K562 (cell line): Measurements from ENCODE around the gene EPB41L4B. TPM values are rescaled to one million over a fixed set of nuclear protein-coding genes. Genes with fewer than 3 reads are reported as not detected.

Experiments used
- ATAC-seq: fragments of 200-7000 bp; cut with Tn5 transposase; 3 replicates; pipeline ENCODE4 v1.9.1; 2020; ENCODE audit warnings: moderate library complexity
- BruUV-seq: library from RNA; stranded (reverse); fragments of 400-500 nt; replicated peaks from 2 replicates; lab custom pipeline; 2021; lab: Mats Ljungman, UMichigan
- CTCF ChIA-PET: fragments of 300-600 bp; formaldehyde crosslinking; extraction: SDS; loops from one replicate; lab custom pipeline; 2021; ENCODE audit warnings: low intra/inter-chr PET ratio; lab: Yijun Ruan, JAX
- POLR2A ChIA-PET: fragments of 300-600, 350-650 bp; sonication (Branson Sonifier 250); formaldehyde crosslinking; extraction: SDS; loops from one replicate; lab custom pipeline; 2021; ENCODE audit warnings: antibody characterized with exemption, inconsistent platforms; lab: Yijun Ruan, JAX
- DNase-seq, 4 experiments: peaks; one replicate each; pipeline versions ENCODE4 v3.0.0 to v3.0.0-alpha.2; 2011 to 2018; ENCODE audit warnings: low spot score in 3 of 4, mixed read lengths in 3 of 4; ENCODE audit errors: extremely low read depth in 1 of 4
- FAIRE-seq: peaks from 2 replicates; lab custom pipeline; 2011; peaks lifted over from hg19 to GRCh38; lab: Jason Lieb, UNC
- H2AFZ ChIP-seq: 2 replicates; pipeline ENCODE4 v1.6.0; 2011; ENCODE audit warnings: low read depth, low read length, control low read depth, inconsistent platforms
- H3K27ac ChIP-seq: fragments of 200-600 bp; 3 replicates; pipeline ENCODE4 v1.8.0; 2011; ENCODE audit warnings: low read depth, mild to moderate bottlenecking, control low read depth, inconsistent platforms, low read length, moderate library complexity, mixed read lengths; ENCODE audit errors: extremely low read depth
- H3K27me3 ChIP-seq, 2 experiments: fragments of 300-600 bp in 1 of 2; 2 replicates in 1 of 2; 3 replicates in 1 of 2; pipeline versions ENCODE4 v1.6.0 to v1.8.0; 2011; ENCODE audit warnings: inconsistent platforms in 2 of 2, low read length in 2 of 2, mild to moderate bottlenecking in 1 of 2, mixed read lengths in 1 of 2, moderate library complexity in 1 of 2; ENCODE audit not compliant: control insufficient read depth in 2 of 2, insufficient read depth in 2 of 2
- H3K36me3 ChIP-seq: fragments of 300-600 bp; 3 replicates; pipeline ENCODE4 v1.8.0; 2011; ENCODE audit warnings: mild to moderate bottlenecking, low read length, inconsistent platforms; ENCODE audit not compliant: control insufficient read depth, insufficient read depth
- H3K4me1 ChIP-seq, 2 experiments: fragments of 200-600 bp in 1 of 2; replicated peaks in 1 of 2; 2 replicates in 1 of 2; 3 replicates in 1 of 2; pipeline versions ENCODE4 v1.5.1 to v1.8.0; 2011; ENCODE audit warnings: inconsistent platforms in 2 of 2, low read length in 2 of 2, mild to moderate bottlenecking in 1 of 2, mixed read lengths in 1 of 2, moderate library complexity in 1 of 2; ENCODE audit not compliant: control insufficient read depth in 2 of 2, insufficient read depth in 2 of 2
- H3K4me2 ChIP-seq: 2 replicates; pipeline ENCODE4 v1.6.1; 2011; ENCODE audit warnings: low read length, control low read depth, inconsistent platforms, mixed read lengths; ENCODE audit not compliant: insufficient read depth
- H3K4me3 ChIP-seq: fragments of 200-600 bp; sonication (generic), shearing (Covaris generic); 2 replicates; pipeline ENCODE4 v1.5.1; 2016; ENCODE audit warnings: control low read depth, inconsistent platforms
- H3K79me2 ChIP-seq: fragments of 200-600 bp; 3 replicates; pipeline ENCODE4 v1.8.0; 2011; ENCODE audit warnings: low read length, inconsistent platforms; ENCODE audit not compliant: control insufficient read depth, insufficient read depth
- H3K9ac ChIP-seq, 2 experiments: 2 replicates each; pipeline versions ENCODE4 v1.6.0 to v1.6.1; 2011; ENCODE audit warnings: low read depth in 2 of 2, low read length in 2 of 2, control low read depth in 1 of 2, inconsistent platforms in 1 of 2, mild to moderate bottlenecking in 1 of 2, mixed read lengths in 1 of 2; ENCODE audit not compliant: insufficient read depth in 1 of 2
- H3K9me1 ChIP-seq: one replicate; pipeline ENCODE4 v1.6.0; 2011; ENCODE audit warnings: inconsistent platforms, mild to moderate bottlenecking, low read length, moderate library complexity; ENCODE audit not compliant: control insufficient read depth, insufficient read depth
- H3K9me3 ChIP-seq: replicated peaks from 2 replicates; pipeline ENCODE4 v1.5.1; 2011; ENCODE audit warnings: low read depth, low read length, inconsistent platforms; ENCODE audit not compliant: control insufficient read depth, insufficient read depth
- H4K20me1 ChIP-seq: replicated peaks from 2 replicates; pipeline ENCODE4 v1.6.1; 2011; ENCODE audit warnings: low read length, inconsistent platforms, mixed read lengths; ENCODE audit not compliant: control insufficient read depth, insufficient read depth
- DACH1 ChIP-seq: fragments of 450-650 bp; IDR thresholded peaks from 2 replicates; pipeline ENCODE4 v1.6.1; 2018; ENCODE audit not compliant: partially characterized antibody
- MBD2 ChIP-seq: sonication (generic); IDR thresholded peaks from 2 replicates; pipeline ENCODE4 v1.6.1; 2016; ENCODE audit warnings: low read depth, borderline replicate concordance
- MCM7 ChIP-seq, 2 experiments: fragments of 450-650 bp; IDR thresholded peaks; 2 replicates each; pipeline ENCODE4 v1.6.1; 2016 to 2018
- POLR3A ChIP-seq: IDR thresholded peaks from 2 replicates; pipeline ENCODE4 v1.6.1; 2011; ENCODE audit warnings: borderline replicate concordance, mild to moderate bottlenecking, moderate library complexity; ENCODE audit not compliant: insufficient read length, insufficient read depth; ENCODE audit errors: extremely low read depth
- PRPF4 ChIP-seq: fragments of 200-400 bp; formaldehyde crosslinking; IDR thresholded peaks from one replicate; pipeline ENCODE4 v1.6.1; 2017; ENCODE audit warnings: low read length, low read depth, mild to moderate bottlenecking; ENCODE audit not compliant: insufficient read depth, poor library complexity, severe bottlenecking
- SP2 ChIP-seq: IDR thresholded peaks from 2 replicates; pipeline ENCODE4 v1.6.1; 2011; ENCODE audit warnings: mild to moderate bottlenecking, low read depth, low read length, moderate library complexity; ENCODE audit not compliant: poor library complexity, severe bottlenecking; ENCODE audit errors: extremely low read depth
- ZBTB1 ChIP-seq: sonication (generic); formaldehyde crosslinking; IDR thresholded peaks from 2 replicates; pipeline ENCODE4 v1.8.1; 2023; ENCODE audit warnings: missing genetic modification reagents, low read depth, mild to moderate bottlenecking, borderline replicate concordance
- ZKSCAN8 ChIP-seq: fragments of 200-800 bp; sonication (Bioruptor generic); IDR thresholded peaks from 2 replicates; pipeline ENCODE4 v1.6.1; 2016; ENCODE audit warnings: missing genetic modification characterization, missing compliant biosample characterization
- ZNF134 ChIP-seq: fragments of 250-450 bp; sonication (Bioruptor Pico); conservative IDR thresholded peaks from 2 replicates; pipeline ENCODE4 v1.4.0; 2020
- in situ Hi-C: fragments of 300-500 bp; cut with MboI; formaldehyde crosslinking; loops from 4 replicates; pipeline ENCODE4 v1.15.0; 2018; ENCODE audit warnings: inconsistent platforms, mixed read lengths
- intact Hi-C: fragments of 100-400 bp; cut with micrococcal nuclease; formaldehyde crosslinking; loops from 2 replicates; pipeline ENCODE4 v1.14.2; 2022
- polyA plus RNA-seq, 8 experiments: library from polyadenylated mRNA; depleted of rRNA in 4 of 8; stranded (reverse) in 5 of 8; unstranded in 3 of 8; fragments of >200 nt; fragmentation: Nextera tagmentation in 2 of 8; fragmentation: Illumina TruSeq in 1 of 8; extraction: Ambion mirVana in 2 of 8; extraction: Trizol in 1 of 8; gene quantifications; 2 replicates each; pipeline versions ENCODE4 v1.2.1 to v1.2.3, GENCODE V29; 2011 to 2014; ENCODE audit warnings: inconsistent platforms in 1 of 8, missing spikeins in 1 of 8
- total RNA-seq, 7 experiments: library from RNA; depleted of rRNA in 6 of 7; stranded (reverse); fragments of >200 nt in 6 of 7; fragmentation: Illumina TruSeq in 2 of 7; extraction: Trizol in 2 of 7; gene quantifications; 2 replicates each; pipeline versions ENCODE4 v1.2.1 to v1.2.3, GENCODE V29; 2011 to 2021; ENCODE audit warnings: low replicate concordance in 1 of 7
- TF ChIP-seq, protein P1 (sequence below): fragments of 250-450 bp; sonication (Bioruptor Pico); IDR thresholded peaks from 2 replicates; pipeline ENCODE4 v1.4.0; 2020; ENCODE audit warnings: mild to moderate bottlenecking, moderate library complexity

The EPB41L4B gene
- total and polyA plus RNA-seq, 9 of the 15 experiments (the other 6 are each of a cell fraction or from before 2014, with no cell fraction given): 0.09 to 0.38 (median 0.21) TPM

- H3K9ac ChIP-seq: no peak overlapping the region
- BruUV-seq: no TSS peak
- no peak overlapping the region for H3K27ac ChIP-seq
- no peak for ATAC-seq
- ChIA-PET POLR2A (no interaction called here), CTCF (no interaction called here)
- DNase-seq: no peak
- intact Hi-C loops (no loop called here), in situ Hi-C loops (no loop called here)
- H3K4me3 ChIP-seq: no peak overlapping the region
- H4K20me1 ChIP-seq: no peaks in the 10 kb centered on the region
- H3K36me3 ChIP-seq: no peaks in the 10 kb centered on the region
- peaks cover 0 to 14% of the 10 kb centered on the region in 2 experiments; a peak in 2 of 5 replicates for H3K4me1 ChIP-seq
- FAIRE-seq: no peak
- no peak for TF ChIP-seq DACH1
- no peak for TF ChIP-seq POLR3A
- TF ChIP-seq SP2: no peak
- no peak for TF ChIP-seq MCM7 (IDR thresholded peaks at IDR 0.05)
- TF ChIP-seq ZNF134 (CRISPR knock-in tag): no peak
- no peak for TF ChIP-seq MBD2
- TF ChIP-seq PRPF4: no peak
- TF ChIP-seq, protein P1, sequence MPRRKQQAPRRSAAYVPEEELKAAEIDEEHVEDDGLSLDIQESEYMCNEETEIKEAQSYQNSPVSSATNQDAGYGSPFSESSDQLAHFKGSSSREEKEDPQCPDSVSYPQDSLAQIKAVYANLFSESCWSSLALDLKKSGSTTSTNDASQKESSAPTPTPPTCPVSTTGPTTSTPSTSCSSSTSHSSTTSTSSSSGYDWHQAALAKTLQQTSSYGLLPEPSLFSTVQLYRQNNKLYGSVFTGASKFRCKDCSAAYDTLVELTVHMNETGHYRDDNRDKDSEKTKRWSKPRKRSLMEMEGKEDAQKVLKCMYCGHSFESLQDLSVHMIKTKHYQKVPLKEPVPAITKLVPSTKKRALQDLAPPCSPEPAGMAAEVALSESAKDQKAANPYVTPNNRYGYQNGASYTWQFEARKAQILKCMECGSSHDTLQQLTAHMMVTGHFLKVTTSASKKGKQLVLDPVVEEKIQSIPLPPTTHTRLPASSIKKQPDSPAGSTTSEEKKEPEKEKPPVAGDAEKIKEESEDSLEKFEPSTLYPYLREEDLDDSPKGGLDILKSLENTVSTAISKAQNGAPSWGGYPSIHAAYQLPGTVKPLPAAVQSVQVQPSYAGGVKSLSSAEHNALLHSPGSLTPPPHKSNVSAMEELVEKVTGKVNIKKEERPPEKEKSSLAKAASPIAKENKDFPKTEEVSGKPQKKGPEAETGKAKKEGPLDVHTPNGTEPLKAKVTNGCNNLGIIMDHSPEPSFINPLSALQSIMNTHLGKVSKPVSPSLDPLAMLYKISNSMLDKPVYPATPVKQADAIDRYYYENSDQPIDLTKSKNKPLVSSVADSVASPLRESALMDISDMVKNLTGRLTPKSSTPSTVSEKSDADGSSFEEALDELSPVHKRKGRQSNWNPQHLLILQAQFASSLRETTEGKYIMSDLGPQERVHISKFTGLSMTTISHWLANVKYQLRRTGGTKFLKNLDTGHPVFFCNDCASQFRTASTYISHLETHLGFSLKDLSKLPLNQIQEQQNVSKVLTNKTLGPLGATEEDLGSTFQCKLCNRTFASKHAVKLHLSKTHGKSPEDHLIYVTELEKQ (CRISPR knock-in tag): no peak
- no peak for TF ChIP-seq ZBTB1 (CRISPR knock-in tag)
- no peak for TF ChIP-seq ZKSCAN8
- no peaks in the 10 kb centered on the region for H3K9me1 ChIP-seq
- H3K9me3 ChIP-seq: no peaks in the 10 kb centered on the region
- peaks cover 0 to 8% of the 10 kb centered on the region in 2 experiments; a peak in 2 of 5 replicates for H3K27me3 ChIP-seq
- no peaks in the 10 kb centered on the region for H3K79me2 ChIP-seq
- no peak overlapping the region for H3K4me2 ChIP-seq
- H2AFZ ChIP-seq: no peak overlapping the region
These were observed 30.5 kb downstream of the EPB41L4B start for GRCh38 chr9:109290385-109290784.
